Measurements from ENCODE around the gene POLE3.
"Not testable (repeated sequence)": the region's sequence is repeated elsewhere in the genome, so short reads cannot be mapped to it uniquely, and the experiment has no call there.

Gene POLE3

DNA sequence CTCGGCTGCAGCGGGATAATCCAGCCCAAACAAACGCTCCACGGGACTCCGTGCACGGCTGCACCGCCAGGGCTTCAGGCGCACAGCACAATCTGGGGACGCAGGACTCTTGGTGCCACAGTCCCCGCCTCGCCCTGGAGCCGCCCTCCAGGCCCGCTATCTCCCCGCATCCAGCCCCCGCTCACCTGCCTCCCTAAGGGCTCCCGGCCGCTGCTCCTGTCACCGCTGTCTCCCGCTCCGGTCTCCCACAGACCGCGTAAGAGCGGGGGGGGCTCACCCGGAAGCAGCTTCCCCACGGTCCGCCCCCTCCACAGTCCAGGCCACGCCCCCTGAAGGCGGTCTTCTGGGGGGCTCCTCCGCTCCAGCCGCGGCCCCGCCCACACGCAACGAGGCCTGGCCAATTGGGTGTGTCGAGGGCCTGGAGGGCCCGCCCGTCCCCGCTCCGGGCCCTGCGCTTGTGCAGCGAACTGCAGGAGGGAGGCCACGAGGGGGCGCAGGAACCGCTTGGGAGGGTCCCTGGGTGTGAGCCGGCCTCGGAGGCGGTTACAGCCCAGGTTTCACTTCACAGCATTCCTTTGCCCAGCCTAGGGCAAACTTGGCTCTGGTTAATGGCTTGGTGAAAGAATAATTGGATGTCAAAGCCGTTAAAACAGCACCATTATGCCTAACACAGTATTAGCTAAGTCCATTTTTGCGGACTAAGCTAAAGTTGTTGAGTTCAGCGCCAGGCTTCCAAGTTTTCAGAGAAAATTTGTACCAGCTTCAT lies 9.3 kb downstream of the POLE3 start, which contains the start of gene ALAD:
ALAD (minus strand) TSS at position 258 of the 766 bp plus-strand sequence. CDS start 7,725 bp downstream, outside the sequence.
- DNase-seq, result peak; percentile 95

DNA sequence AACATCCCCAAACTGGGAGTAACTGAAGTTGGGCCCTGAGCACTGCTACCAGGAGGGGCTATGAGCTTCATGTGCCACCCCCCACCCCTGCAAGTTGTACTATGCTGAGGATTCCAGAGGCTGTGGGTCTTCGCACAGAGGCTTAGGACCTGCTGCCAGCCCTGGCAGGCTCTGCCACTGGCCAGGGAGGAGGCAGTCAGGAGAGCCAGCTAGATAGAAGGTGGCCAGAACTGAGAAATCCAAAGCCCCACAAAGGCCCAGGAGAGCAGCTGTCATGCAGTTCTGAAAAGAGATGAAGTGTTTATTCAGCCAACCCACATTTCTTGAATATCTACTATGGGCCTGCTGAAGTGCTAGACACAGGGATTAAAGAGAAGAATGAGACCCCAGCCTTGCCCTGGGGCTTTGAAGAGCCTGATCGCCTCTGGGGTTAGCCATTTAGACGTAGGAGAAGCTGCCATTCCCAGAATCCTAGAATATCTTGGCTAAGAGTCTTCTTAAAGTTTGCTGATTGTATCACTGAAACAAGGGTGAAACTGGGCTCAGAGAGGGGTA lies 10.8 kb downstream of the POLE3 start:
- DNase-seq, result no peak

DNA sequence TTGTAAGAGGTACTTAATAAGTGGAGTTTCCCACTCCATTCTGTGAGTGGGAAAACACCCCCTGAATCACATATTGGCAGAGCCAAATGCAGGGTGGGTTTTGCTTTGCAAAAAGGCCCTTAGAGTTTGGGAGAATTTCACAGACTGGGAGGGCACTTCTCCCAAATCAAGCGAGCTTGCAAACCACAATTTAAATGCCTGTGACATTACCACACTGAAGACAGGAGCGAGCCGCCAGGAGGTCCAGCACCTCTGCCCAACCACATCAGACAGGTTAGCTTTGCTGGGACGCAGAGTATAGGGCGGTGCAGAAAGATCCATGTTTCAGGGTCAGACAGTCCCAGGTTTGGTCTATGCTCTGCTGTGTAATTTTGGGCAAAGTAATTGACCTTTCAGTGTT lies 11.7 kb downstream of the POLE3 start:
- no peak for DNase-seq

DNA sequence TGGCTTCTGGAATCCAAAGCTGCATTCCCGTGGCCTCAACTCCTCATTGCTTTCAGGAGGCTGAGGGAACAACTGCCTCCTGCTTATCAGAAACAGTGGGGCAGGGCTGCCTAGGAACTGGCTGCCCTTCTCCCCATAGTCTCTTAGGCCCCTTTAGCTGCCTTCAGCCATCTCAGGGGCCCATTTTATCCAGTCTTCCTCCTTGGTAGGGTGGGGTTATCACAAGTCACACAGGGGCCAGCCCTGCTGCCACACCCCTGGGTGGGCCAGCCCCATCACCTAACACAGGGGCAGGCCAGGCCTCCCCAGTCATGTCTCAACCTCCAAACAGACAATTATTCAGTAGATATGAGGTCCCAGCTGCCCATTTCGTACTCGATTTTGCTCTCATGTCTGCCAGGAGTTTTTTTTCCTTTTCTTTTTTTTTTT lies 13.3 kb downstream of the POLE3 start:
- DNase-seq, result no peak

DNA sequence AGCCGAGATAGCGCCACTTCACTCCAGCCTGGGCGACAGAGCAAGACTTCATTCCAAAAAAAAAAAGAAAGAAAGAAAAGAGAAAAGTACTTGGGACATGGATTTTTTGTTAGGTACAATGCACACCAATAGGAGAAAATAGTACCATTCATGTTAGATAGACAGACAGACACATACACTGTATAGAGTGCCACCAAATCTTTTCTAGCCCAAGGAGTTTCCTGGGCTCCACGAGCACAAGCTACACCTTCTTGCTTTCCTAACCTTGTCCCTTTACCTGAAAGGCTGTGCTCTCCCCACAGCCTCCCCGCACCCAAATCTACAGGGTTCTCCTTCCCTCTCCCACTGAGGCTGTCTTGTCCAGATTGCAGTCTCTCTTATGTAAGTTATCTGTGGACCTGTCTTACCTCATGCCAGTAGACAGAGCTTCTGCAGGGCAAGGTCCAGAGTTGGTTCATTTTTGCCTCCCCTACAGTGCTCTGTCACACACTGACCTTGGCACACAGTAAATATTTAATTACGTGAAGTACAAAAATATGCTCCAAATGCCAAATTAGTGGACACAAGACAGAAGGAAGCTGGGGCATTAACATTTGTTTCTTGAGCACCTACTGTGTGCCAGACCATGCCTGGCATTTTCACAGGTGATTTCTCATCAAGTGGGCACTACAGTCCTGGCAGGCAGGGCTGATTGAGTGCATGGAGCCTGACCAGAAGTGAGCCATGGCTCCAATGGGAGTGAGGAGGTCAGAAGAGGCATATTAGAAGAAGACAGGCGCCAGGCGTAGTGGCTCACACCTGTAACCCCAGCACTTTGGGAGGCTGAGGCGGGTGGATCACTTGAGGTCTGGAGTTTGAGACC lies 15.2 kb downstream of the POLE3 start:
- no peak for DNase-seq

DNA sequence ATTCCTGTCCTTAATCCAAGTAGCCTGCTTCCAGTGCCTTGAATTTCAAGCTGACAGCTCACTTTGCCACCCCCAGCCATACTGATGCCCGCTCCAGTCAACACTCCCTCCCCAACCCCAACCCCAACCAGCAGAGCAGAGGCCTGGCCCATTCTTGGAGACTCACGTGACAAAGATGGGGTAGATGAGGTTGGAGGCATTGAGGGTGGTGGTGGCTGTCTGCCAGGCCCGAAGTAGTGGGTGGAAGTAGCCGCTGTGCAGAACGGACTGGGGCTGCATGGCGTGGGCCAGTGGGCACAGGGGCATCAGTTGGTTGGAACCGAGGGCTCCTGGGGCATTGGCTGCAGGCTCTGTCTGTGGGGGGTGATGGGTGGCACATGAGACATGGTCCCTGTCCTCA lies 17.2 kb downstream of the POLE3 start:
- no peak for DNase-seq

DNA sequence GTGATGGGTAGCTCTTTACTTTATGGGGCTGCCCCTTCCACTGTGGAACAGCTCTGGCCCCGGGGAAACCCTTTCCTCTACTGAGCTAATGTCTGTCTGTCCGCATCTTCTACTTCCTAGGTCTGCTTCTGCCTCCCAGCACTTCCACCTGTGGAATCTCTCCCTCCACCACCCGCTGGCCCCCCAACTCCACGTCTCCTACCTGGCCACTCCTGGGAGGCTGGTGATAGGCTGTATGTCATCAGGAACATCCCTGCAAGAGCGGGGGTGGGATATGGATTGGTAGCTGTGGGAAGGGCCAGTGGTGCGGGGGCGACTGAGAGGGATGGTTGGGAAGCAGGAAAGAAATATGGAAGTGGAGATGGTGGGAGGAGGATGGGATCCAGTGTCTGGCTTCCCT lies 18.6 kb downstream of the POLE3 start:
- no peak for DNase-seq

DNA sequence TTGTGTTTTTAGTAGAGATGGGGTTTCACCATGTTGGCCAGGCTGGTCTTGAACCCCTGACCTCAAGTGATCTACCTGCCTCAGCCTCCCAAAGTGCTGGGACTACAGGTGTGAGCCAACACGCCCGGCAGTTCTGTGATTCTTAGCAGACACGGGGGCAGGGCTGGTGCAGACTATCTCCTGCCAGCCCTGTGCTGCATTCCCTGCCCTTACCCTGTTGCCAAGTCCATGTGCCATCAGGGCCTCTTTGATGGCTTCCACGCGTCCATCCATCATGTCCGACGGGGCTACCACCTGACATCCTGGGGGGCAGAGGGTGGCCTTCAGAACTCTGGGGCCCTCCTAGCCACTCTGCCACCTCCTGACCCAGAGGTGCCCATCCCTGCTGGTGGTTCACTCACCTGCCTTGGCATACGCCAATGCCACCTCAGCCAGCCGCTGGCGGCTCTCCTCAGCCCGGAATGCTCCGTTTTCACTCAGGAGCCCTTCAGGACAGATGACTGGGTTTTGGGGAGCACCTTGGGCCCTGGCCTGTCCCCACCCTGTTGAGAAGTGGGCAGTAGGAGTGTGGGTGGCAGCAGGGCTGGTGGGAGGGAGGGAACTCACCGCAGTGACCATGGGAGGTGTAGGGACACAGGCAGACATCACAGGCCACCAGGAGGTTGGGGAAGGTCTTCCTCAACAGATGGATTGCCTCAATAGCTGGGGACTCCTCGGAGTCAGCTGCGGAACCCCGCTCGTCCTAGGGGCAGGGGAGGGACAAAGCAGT lies 20.1 kb downstream of the POLE3 start:
- no peak for DNase-seq

DNA sequence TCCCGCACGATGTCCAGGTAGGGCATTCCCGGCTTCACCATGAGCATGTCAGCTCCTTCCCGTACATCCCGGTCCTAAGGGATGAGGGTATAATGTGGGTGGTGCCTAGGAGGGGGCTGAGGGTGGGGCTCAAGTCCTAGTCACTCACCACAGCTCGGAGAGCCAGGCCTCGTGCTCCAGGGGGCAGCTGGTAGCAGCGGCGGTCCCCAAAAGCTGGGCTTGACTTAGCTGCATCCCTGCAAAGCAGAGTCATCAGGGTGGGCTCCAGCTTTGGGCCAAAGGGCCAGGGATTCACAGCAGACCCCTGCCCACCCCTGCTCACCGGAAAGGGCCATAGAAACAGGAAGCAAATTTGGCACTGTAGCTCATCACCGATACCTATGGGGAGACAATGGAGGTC lies 21.0 kb downstream of the POLE3 start:
- DNase-seq, result no peak

DNA sequence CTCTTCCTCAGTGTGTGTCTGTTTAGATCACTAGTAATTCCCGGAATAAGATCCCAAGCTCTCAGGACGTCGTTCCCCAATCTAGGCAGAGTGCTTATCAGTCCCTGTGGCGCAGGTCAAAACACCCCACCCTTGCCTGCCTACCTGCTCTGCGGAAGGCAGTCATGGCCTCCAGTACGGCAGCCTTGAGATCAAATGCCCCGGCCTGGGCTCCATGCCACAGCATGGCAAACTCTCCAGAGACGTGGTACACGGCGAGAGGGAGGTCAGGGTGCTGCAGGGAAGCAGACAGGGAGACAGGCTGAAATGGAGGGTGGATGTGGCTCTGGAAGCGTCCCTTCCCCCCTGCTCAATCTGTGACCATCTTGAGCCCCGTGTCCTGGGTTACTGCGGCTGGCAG lies 21.6 kb downstream of the POLE3 start:
- DNase-seq, result no peak

DNA sequence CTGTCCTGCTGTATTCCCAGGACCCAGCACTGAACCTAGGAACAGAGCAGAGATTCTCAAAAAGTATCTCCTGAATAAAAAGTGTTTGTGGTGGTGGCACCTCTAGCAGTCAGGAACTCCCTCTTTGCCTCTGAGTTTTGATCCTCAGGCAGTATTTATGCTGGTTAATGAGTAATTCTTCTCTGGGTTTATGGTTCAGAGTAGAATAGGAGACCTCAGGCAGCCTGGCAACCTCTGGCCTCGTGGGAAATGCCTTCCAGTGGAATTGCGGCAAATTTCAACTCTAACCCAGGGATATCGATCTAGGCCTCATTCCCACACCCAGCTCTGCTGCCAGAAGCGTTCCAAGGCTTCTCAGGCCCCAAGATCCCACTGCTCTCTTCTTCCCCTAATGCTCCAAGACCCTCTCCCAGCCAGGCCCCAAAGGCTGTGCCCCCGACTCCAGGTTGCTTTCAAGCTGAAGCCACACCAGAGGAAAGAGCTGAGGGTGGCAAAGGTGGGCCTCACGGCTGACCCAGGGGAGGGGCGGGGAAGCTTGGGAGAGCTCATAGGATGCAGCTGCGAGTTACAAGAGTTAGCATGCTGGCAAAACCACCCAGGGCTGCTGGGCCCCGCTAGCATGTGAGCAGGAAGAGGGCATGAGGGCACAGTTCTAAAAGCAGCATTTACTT lies 22.8 kb downstream of the POLE3 start:
- DNase-seq, result no peak

DNA sequence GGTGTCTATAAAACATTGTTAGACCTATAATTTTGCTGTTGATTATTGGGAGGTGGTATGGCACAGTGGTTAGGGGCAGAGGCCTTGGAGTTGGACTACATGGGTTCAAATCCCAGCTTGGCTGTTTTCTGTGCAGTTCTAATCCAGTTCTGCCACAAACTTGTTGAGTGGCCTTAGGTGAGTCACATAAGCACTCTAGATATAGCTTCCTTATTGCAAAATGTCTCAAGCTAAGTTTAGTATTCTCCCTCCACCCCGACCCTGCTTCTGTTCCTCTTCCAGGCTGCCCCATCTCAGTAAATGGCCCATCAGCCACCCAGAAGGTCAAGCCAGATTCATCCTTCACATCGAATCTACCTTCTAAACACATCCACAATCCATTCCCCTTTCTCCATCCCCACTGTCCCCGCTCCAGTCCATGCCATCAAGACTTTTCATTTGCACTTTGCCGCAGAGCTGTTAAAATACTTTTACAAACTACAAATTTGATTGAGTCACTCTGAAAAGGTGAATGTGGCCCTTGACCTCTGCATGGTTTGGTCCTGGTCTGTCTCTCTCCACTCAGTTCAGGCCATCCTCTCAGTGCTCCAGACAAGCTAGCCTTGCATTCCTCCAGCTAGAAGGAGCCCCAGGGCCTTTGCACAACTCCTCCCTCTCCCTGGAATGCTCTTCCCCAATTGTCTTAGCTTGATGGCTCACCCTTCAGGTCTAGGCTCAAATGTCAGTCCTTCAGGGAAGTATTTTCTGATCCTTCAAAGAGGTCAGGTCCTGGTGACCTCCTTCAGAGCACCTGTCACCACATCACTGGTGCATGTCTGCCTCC lies 23.7 kb downstream of the POLE3 start:
- no peak for DNase-seq

DNA sequence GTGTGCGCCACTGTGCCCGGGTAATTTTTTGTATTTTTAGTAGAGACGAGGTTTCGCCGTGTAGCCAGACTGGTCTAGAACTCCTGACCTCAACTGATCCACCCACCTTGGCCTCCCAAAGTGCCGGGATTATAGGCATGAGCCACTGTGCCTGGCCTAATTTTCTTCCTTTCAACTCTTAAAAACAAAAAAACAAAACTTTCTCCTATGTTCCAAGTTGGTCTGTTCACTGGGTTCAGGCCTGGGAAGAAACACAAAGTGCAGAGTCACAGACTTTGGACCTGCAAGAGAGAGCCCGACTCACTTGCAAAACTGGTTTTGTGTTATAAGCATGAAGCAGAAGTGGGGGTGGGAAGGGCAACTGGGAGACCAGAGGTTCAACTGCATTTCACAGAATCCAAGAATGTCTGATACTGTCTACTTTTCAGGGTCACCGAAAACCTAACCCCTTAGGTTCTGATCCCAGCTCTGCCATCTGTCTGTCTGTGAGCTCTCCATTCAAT lies 28.5 kb downstream of the POLE3 start:
- DNase-seq, result no peak

DNA sequence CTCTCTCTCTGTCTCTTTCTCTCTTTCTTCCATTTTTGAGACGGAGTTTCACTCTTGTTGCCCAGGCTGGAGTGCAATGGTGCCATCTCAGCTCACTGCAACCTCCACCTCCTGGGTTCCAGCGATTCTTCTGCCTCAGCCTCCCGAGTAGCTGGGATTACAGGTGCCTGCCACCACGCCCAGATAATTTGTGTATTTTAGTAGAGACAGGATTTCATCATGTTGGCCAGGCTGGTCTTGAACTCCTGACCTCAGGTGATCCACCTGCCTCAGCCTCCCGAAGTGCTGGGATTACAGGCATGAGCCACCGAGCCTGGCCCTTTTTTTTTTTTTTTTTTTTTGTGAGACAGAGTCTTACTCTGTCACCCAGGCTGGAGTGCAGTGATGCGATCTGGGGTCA lies 29.0 kb downstream of the POLE3 start:
- not testable (repeated sequence) for DNase-seq

DNA sequence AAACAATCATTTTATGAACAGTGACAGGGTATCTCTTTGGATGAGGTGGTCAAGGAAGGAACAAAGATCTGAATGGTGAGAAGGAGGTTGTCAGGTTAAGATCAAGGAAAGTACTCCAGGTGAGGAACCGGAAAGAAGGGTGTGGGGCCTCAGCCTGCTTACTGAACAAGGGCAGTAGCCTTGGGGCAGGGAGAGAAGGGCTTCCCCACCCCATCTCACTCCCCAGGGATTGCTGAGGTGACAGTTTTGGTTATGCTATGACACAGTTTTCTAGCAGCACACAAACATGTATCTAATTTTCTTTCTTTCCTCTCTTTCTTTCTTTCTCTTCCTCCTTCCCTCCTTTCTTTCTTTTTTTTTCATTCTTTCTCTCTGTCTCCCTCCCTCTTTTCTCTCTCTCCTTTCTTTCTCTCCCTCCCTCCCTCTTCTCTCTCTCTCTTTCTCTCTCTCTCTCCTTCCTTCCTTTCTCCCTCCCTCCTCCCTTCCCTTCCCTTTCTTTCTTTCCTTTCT lies 29.6 kb downstream of the POLE3 start:
- DNase-seq, result no peak

DNA sequence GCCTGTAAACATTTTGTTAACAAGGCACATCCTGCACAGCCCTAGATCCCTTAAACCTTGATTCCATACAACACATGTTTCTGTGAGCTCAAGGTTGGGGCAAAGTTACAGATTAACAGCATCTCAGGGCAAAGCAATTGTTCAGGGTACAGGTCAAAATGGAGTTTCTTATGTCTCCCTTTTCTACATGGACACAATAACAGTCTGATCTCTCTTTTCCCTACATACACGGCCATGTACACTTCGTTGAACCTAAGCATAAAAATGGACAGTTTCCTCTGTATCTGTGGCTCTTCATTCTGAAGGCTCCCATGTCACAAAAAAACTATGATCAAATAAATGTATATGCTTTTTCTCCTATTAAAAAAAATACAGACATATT lies 30.7 kb downstream of the POLE3 start:
- not testable (repeated sequence) for DNase-seq

DNA sequence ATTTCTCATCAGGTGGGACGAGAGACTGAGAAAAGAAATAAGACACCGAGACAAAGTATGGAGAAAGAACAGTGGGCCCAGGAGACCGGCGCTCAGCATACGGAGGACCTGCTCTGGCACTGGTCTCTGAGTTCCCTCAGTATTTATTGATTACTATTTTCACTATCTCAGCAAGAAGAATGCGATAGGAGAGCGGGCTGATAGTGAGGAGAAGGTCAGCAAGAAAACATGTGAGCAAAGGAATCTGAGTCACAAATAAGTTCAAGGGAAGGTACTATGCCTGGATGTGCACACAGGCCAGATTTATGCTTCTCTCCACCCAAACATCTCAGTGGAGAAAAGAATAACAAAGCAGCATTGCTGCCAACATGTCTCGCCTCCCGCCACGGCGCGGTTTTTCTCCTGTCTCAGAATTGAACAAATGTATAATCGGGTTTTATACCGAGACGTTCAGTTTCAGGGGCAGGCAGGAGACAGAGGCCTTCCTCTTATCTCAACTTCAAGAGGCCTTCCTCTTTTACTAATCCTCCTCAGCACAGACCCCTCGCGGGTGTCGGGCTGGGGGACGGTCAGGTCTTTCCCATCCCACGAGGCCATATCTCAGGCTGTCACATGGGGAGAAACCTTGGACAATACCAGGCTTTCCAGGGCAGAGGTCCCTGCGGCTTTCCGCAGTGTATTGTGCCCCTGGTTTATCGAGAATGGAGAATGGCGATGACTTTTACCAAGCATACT lies 31.2 kb downstream of the POLE3 start:
- not testable (repeated sequence) for DNase-seq

DNA sequence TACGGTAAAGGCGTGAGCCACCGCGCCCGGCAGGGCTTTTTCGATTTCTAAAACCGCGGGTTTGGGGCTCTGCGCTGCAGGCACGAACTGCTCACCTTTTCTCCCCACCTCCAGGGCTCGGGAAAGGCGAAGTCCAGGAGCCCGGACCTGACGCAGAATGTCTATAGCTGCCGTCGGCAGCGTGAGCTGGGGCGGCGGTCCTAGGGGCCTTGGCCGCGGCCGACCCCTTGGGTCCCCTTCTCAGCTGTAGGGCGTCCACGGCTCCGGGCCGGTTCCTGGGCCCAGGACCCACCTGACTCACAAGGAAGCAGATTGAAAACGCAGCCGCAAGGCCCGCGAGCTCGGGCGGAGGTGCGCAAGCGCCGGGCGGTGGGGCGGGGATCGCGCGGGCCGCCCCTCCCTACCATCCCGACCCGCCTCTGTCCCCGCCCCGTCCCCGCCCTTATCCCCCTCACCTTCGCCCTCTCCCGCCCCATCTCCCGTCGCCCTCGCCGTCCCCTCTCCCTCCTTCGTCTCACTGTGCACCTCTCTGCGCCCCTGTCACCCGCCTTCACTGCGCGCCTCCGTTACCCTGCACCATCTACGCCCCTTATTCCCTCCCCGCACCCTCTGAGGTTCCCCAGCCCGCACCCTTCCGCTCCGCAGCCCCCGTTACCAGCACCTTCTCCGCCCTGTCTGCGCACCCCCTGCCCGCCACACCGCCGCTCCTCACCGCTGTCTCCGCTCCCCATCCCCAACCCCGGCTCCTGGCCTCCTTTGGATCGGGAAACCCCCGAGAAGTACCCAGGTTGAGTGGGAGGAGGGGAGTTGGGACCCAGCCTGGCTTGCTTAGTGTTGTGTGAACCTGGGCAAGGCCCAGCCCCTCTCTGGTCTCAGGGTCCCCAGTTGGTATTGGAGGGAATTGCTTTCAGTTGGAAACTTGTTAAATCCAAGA lies 33.6 kb downstream of the POLE3 start, which contains the start of gene HDHD3:
HDHD3 (minus strand) TSS at position 353 of the 934 bp plus-strand sequence. CDS start 2,632 bp downstream, outside the sequence.
- DNase-seq, result peak; percentile 75

Data from DMS79 treated with DMSO at 0.1 percent for 48 hours (cell line).